ENCODE results near the gene SYT8.

The SYT8 gene

GRCh38 chr11:1876361-1877063 lies 41.7 kb downstream of the SYT8 start:
- Histone ChIP-seq H3K9me3 (ENCODE audit: control insufficient read depth, low read length) (no peaks in the 10 kb centered on the region), H3K4me1 (no peaks in the 10 kb centered on the region), H3K4me2 (ENCODE audit: low read length) (no peak overlapping the region), H3K27me3 (ENCODE audit: control insufficient read depth, insufficient read depth, low read length) (no peaks in the 10 kb centered on the region), H2AFZ (no peak overlapping the region), H3K27ac (no peak overlapping the region), H3K36me3 (ENCODE audit: control insufficient read depth, insufficient read depth, low read length) (no peaks in the 10 kb centered on the region), H3K79me2 (no peaks in the 10 kb centered on the region), H3K9ac (no peak overlapping the region), H3K4me3 (ENCODE audit: low read depth, low read length) (no peak overlapping the region)
- peak; percentile 17 for TF ChIP-seq CTCF (IDR thresholded peaks at IDR 0.05)

GRCh38 chr11:1877211-1878136 lies 42.7 kb downstream of the SYT8 start:
- Histone ChIP-seq H3K9me3 (ENCODE audit: control insufficient read depth, low read length) (no peaks in the 10 kb centered on the region), H3K27ac (no peak overlapping the region), H3K4me1 (no peaks in the 10 kb centered on the region), H3K4me3 (ENCODE audit: low read depth, low read length) (no peak overlapping the region), H3K9ac (no peak overlapping the region), H3K27me3 (ENCODE audit: control insufficient read depth, insufficient read depth, low read length) (no peaks in the 10 kb centered on the region), H3K36me3 (ENCODE audit: control insufficient read depth, insufficient read depth, low read length) (no peaks in the 10 kb centered on the region), H3K4me2 (ENCODE audit: low read length) (no peak overlapping the region), H2AFZ (no peak overlapping the region), H3K79me2 (no peaks in the 10 kb centered on the region)
- no peak for TF ChIP-seq CTCF (IDR thresholded peaks at IDR 0.05)

- Histone ChIP-seq H3K4me3 (ENCODE audit: low read depth, low read length) (no peak overlapping the region), H3K4me1 (no peaks in the 10 kb centered on the region), H3K27ac (no peak overlapping the region), H3K9ac (no peak overlapping the region), H3K79me2 (no peaks in the 10 kb centered on the region), H3K27me3 (ENCODE audit: control insufficient read depth, insufficient read depth, low read length) (no peaks in the 10 kb centered on the region), H3K9me3 (ENCODE audit: control insufficient read depth, low read length) (no peaks in the 10 kb centered on the region), H3K36me3 (ENCODE audit: control insufficient read depth, insufficient read depth, low read length) (no peaks in the 10 kb centered on the region), H3K4me2 (ENCODE audit: low read length) (no peak overlapping the region), H2AFZ (no peak overlapping the region)
- no peak for TF ChIP-seq CTCF (IDR thresholded peaks at IDR 0.05)
Measured at GRCh38 chr11:1878137-1879031, 43.6 kb downstream of the SYT8 start.

GRCh38 chr11:1879342-1879940 lies 44.7 kb downstream of the SYT8 start:
- Histone ChIP-seq H3K27ac (no peak overlapping the region), H3K9ac (no peak overlapping the region), H3K4me1 (no peaks in the 10 kb centered on the region), H3K9me3 (ENCODE audit: control insufficient read depth, low read length) (no peaks in the 10 kb centered on the region), H3K27me3 (ENCODE audit: control insufficient read depth, insufficient read depth, low read length) (no peaks in the 10 kb centered on the region), H3K4me3 (ENCODE audit: low read depth, low read length) (no peak overlapping the region), H3K4me2 (ENCODE audit: low read length) (no peak overlapping the region), H2AFZ (no peak overlapping the region), H3K79me2 (no peaks in the 10 kb centered on the region), H3K36me3 (ENCODE audit: control insufficient read depth, insufficient read depth, low read length) (no peaks in the 10 kb centered on the region)
- TF ChIP-seq CTCF (IDR thresholded peaks at IDR 0.05), result no peak
